HG03108 (cell line): ENCODE results near the gene BTK.

Experiments used
- ATAC-seq: cut with Tn5 transposase; IDR thresholded peaks from one replicate; pipeline ENCODE4 v1.9.1; 2021; ENCODE audit warnings: moderate library complexity; ENCODE audit not compliant: unreplicated experiment

The BTK gene

GRCh38 chrX:101394372-101394771 lies 8.4 kb upstream of the BTK start:
- no peak for ATAC-seq

- no peak for ATAC-seq
These were observed 7.7 kb upstream of the BTK start for GRCh38 chrX:101393530-101394305.

GRCh38 chrX:101391831-101392230 lies 5.8 kb upstream of the BTK start:
- no peak for ATAC-seq

DNA sequence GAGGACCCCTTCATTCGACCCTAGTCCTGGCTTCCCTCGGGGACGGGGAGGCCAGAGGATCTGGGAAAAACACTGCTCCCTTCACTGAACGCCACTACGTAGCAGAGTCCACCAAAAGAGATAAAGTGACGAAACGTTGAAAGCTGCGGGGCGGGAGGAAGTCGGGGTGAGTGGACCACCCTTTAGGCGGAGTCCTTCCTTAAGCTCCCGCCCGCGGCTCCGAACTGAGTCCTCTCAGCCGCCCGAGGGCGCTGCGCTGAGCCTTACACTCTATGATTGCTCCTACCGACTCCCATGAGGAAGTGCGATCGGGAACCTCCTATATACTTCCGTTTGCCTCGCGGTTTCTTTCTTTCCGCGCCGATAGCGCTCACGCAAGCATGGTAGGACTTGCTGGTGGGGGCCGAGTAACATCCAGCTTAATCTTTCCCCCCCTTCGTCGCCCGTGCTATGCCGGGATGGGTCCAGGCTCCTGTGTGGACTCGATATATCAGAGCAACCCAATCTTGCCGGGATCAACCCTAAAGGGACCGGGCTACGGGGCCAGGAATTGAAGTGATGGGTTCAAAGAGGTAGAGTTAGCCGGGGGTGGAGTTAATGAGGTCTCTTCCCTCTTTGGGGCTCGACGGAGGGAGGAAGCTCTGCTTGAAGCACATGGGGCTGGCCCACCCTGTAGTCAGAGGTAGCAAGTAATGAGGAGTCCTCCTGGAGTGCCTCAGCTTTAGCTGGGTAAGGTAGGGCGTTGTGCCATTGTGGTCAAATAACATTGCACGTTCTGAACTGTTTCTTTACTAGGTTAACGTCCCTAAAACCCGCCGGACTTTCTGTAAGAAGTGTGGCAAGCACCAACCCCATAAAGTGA lies 4.9 kb upstream of the BTK start, which contains the start of gene RPL36A:
Gene RPL36A (plus strand): TSS at position 348 of the 862 bp plus-strand sequence. CDS start 33 bp downstream, at position 381.
- peak; percentile 76 for ATAC-seq

DNA sequence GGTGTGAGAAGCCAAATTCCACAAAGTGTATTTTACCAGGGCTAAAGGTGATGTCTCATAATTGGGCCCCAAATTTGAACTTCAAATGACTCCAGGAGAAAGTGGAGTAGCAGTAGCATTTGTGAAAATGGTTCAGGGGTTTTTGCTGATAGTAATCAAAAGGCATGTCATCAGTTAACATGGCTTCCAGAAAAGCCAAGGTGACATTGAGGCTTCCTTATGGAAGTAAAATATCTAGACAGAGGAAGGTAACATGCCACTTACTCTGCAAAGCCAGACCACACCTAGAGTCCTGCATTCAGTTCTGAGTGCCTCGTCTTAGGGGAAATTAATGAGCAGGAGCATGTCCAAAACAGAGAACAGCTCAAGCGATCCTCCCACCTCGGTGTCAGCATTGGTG lies 2.6 kb upstream of the BTK start:
- ATAC-seq = no peak

- no peak for ATAC-seq
These were observed 523 bp upstream of the BTK start for GRCh38 chrX:101386542-101386885.

GRCh38 chrX:101385026-101385684 lies 836 bp downstream of the BTK start:
- ATAC-seq = no peak

- peak; percentile 59 for ATAC-seq
These were observed 2.2 kb downstream of the BTK start for GRCh38 chrX:101383679-101384205.

GRCh38 chrX:101377547-101377946 lies 8.4 kb downstream of the BTK start:
- no peak for ATAC-seq

DNA sequence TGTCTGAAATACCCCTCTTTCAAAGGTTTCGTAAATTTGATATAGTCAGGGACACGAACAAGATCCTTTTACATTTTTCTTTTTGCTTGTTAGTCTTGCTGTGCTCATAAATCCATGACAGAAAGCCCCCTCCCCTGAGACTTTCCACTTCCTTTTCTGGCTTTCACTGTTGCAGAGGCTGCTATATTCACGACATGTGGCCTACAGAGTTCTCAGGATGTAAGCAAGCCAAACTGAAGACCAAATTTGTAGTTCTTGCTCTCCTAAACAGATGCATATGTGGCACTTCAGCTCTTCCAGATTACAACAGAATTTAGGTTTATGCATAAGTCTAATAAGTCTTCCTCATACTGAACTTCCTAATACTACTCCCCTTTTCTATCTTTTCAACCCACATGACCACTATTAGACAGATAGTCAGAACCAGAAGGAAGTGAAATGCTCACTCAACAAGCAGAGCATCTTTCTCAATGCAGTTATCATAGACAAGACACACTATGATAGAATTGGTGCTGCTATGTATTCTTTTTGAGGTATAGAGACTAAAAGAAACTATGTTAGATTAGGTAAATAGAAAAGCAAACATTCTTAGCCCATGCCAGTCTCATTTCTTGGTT lies 15.0 kb downstream of the BTK start:
- ATAC-seq = peak; percentile 53

DNA sequence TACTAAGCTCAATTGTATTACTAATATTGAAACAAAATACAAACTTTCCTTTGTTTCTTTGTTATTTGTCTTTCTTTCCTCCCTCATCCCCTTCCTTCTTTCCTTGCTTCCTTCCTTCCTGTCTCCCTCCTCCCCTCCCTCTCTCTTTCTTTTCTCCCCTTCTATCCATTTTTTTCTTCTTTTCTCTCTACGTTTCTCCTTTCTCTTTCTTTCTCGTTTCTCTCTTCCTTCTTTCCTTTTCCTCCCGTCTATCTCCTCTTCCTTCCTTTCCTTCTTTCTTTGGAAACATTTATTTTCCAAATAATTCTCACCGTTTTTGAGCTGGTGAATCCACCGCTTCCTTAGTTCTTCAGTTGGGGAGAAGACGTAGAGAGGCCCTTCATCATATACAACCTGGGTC lies 16.3 kb downstream of the BTK start:
- ATAC-seq = no peak

- ATAC-seq = no peak
These were observed 17.2 kb downstream of the BTK start for GRCh38 chrX:101368800-101369199.

GRCh38 chrX:101365301-101365795 lies 20.6 kb downstream of the BTK start:
- ATAC-seq = no peak

GRCh38 chrX:101362757-101363156 lies 23.2 kb downstream of the BTK start:
- ATAC-seq = no peak

GRCh38 chrX:101362116-101362515 lies 23.9 kb downstream of the BTK start:
- no peak for ATAC-seq

DNA sequence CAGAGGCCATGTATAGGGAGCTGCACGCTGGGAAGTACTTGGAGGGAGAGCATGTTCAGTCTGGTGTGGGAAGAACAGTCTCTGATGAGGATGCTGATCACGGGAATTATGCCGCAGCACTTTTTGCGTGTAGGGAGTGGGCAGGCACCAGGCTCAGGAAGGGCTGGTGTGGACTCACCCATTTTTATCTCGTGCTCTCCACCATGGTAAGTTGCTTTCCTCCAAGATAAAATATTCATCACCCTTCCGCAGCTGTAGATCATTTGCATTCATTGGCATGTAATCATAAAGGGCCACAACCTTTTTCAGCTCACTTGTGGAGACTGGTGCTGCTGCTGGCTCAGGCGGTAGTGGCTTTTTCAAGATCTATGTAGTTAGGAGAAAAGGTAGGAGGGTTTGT lies 25.6 kb downstream of the BTK start:
- ATAC-seq = no peak

GRCh38 chrX:101359966-101360365 lies 26.0 kb downstream of the BTK start:
- ATAC-seq = no peak

DNA sequence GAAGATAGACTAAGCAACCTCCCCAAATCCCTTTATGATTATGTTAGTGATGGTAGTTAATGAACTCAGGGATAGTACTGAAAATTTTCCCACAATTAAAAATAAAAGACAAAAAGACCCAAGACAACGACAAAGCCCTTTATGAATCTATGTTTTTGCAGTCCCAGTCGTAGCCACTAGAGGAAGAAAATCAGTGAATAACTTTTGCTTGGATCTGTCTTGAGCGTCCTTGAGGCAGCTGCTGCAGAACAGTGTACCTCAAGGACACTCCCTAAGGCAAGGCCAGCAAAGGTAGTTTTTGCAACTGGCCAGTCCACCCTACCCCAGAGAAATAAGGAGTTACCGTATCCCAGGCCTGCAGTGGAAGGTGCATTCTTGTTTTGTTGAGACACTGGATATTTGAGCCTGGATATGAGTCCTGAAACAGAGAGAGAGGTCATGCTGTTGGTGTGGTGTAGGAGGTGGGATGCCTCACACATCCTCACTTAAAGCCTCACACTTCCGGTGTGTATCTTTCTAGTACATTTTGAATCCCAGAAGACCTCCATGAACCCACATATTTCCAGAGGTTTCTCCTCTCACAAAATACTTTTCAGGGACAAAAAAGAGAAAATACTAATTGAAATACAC lies 28.7 kb downstream of the BTK start:
- no peak for ATAC-seq

GRCh38 chrX:101349193-101349562 lies 36.8 kb downstream of the BTK start:
- ATAC-seq = no peak

DNA sequence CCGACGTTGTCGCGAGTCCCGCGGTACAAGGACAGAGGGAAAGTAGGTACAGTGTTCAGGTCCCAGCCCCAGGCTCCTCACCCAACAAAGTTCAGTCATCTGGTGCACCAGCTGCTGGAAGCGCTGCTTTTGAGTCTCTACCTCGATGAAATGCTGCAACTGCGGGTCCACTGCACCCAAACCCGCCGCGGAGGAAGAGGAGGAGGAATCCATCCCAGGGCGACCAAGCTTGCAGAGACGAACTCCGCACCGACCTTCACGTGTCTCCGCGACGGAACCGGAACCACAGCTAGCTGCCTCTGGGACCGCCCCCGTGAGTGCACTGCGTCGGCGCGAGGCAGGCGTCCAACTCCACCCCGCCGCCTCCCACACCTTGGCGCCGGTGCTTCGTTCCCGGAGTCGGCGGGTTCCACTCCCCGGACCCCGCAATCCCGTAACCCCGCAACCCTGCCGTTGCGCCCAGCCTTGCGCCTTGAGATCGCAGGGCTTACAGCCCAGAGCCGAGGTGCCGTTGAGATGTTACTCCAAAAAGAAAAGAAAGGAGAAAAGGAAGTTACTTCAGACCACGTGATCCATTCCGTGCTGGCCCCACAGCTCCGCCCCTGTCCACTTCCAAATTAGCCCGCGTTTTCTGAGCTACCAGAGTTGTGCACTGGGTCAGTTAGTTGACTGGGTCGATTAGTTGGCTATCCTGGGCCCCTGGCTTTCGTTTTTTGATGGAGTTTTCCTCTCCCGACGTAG lies 37.4 kb downstream of the BTK start, which contains the start of gene TIMM8A:
Gene TIMM8A (minus strand): TSS at position 291 of the 741 bp plus-strand sequence. CDS start 78 bp downstream, at position 213.
- peak; percentile 98 for ATAC-seq
